ENCODE data around the gene CDH23.

Gene CDH23

GRCh38 chr10:71568896-71569492 is 172.3 kb downstream of the CDH23 start:
- Histone ChIP-seq H3K27ac (ENCODE audit: insufficient read depth, low read depth, low read length, poor library complexity, severe bottlenecking) (no peak overlapping the region), H3K4me1 (ENCODE audit: control insufficient read depth, insufficient read depth, low read length) (peaks cover 15% of the 10 kb centered on the region), H3K27me3 (ENCODE audit: control insufficient read depth, insufficient read depth, low read length, poor library complexity, severe bottlenecking) (no peaks in the 10 kb centered on the region), H3K4me3 (ENCODE audit: insufficient read depth, low read depth, low read length) (no peak overlapping the region), H3K9me3 (ENCODE audit: control insufficient read depth, low read length) (no peaks in the 10 kb centered on the region), H3K36me3 (ENCODE audit: control insufficient read depth, insufficient read depth, low read length) (no peaks in the 10 kb centered on the region)
- 83 to 86% methylated on average over 5 of the region's 5 CpGs for WGBS, 2 experiments

GRCh38 chr10:71569775-71570588 is 173.3 kb downstream of the CDH23 start:
- Histone ChIP-seq H3K36me3 (ENCODE audit: control insufficient read depth, insufficient read depth, low read length) (no peaks in the 10 kb centered on the region), H3K27ac (ENCODE audit: insufficient read depth, low read depth, low read length, poor library complexity, severe bottlenecking) (no peak overlapping the region), H3K9me3 (ENCODE audit: control insufficient read depth, low read length) (no peaks in the 10 kb centered on the region), H3K4me1 (ENCODE audit: control insufficient read depth, insufficient read depth, low read length) (peaks cover 22% of the 10 kb centered on the region), H3K27me3 (ENCODE audit: control insufficient read depth, insufficient read depth, low read length, poor library complexity, severe bottlenecking) (no peaks in the 10 kb centered on the region), H3K4me3 (ENCODE audit: insufficient read depth, low read depth, low read length) (no peak overlapping the region)
- WGBS, 2 experiments, result 69% methylated on average over 6 of the region's 6 CpGs

- no peak overlapping the region for H3K27ac ChIP-seq (ENCODE audit: insufficient read depth, low read depth, low read length, poor library complexity, severe bottlenecking)
- no peak overlapping the region for H3K4me3 ChIP-seq (ENCODE audit: insufficient read depth, low read depth, low read length)
- H3K36me3 ChIP-seq (ENCODE audit: control insufficient read depth, insufficient read depth, low read length), result no peaks in the 10 kb centered on the region
- WGBS, 2 experiments, result 93 to 96% methylated on average over 15 of the region's 15 CpGs
- H3K9me3 ChIP-seq (ENCODE audit: control insufficient read depth, low read length), result no peaks in the 10 kb centered on the region
- H3K4me1 ChIP-seq (ENCODE audit: control insufficient read depth, insufficient read depth, low read length), result peaks cover 37% of the 10 kb centered on the region
- H3K27me3 ChIP-seq (ENCODE audit: control insufficient read depth, insufficient read depth, low read length, poor library complexity, severe bottlenecking), result no peaks in the 10 kb centered on the region
Measured at GRCh38 chr10:71571460-71572175, 174.9 kb downstream of the CDH23 start.

GRCh38 chr10:71572962-71573361 is 176.2 kb downstream of the CDH23 start:
- H3K4me1 ChIP-seq (ENCODE audit: control insufficient read depth, insufficient read depth, low read length), result peaks cover 33% of the 10 kb centered on the region
- no peaks in the 10 kb centered on the region for H3K9me3 ChIP-seq (ENCODE audit: control insufficient read depth, low read length)
- H3K36me3 ChIP-seq (ENCODE audit: control insufficient read depth, insufficient read depth, low read length), result no peaks in the 10 kb centered on the region
- no peaks in the 10 kb centered on the region for H3K27me3 ChIP-seq (ENCODE audit: control insufficient read depth, insufficient read depth, low read length, poor library complexity, severe bottlenecking)
- 91 to 93% methylated on average over 8 of the region's 8 CpGs for WGBS, 2 experiments
- no peak overlapping the region for H3K27ac ChIP-seq (ENCODE audit: insufficient read depth, low read depth, low read length, poor library complexity, severe bottlenecking)
- no peak overlapping the region for H3K4me3 ChIP-seq (ENCODE audit: insufficient read depth, low read depth, low read length)

GRCh38 chr10:71573562-71574518 is 177.1 kb downstream of the CDH23 start:
- H3K4me3 ChIP-seq (ENCODE audit: insufficient read depth, low read depth, low read length), result no peak overlapping the region
- H3K9me3 ChIP-seq (ENCODE audit: control insufficient read depth, low read length), result no peaks in the 10 kb centered on the region
- no peaks in the 10 kb centered on the region for H3K27me3 ChIP-seq (ENCODE audit: control insufficient read depth, insufficient read depth, low read length, poor library complexity, severe bottlenecking)
- no peaks in the 10 kb centered on the region for H3K36me3 ChIP-seq (ENCODE audit: control insufficient read depth, insufficient read depth, low read length)
- peaks cover 33% of the 10 kb centered on the region for H3K4me1 ChIP-seq (ENCODE audit: control insufficient read depth, insufficient read depth, low read length)
- H3K27ac ChIP-seq (ENCODE audit: insufficient read depth, low read depth, low read length, poor library complexity, severe bottlenecking), result no peak overlapping the region
- 86 to 89% methylated on average over 21 to 22 of the region's 22 CpGs for WGBS, 2 experiments

GRCh38 chr10:71575451-71575850 is 178.7 kb downstream of the CDH23 start:
- no peak overlapping the region for H3K4me3 ChIP-seq (ENCODE audit: insufficient read depth, low read depth, low read length)
- no peak overlapping the region for H3K27ac ChIP-seq (ENCODE audit: insufficient read depth, low read depth, low read length, poor library complexity, severe bottlenecking)
- WGBS, 2 experiments, result 88 to 90% methylated on average over 14 of the region's 14 CpGs
- no peaks in the 10 kb centered on the region for H3K36me3 ChIP-seq (ENCODE audit: control insufficient read depth, insufficient read depth, low read length)
- no peaks in the 10 kb centered on the region for H3K27me3 ChIP-seq (ENCODE audit: control insufficient read depth, insufficient read depth, low read length, poor library complexity, severe bottlenecking)
- peaks cover 29% of the 10 kb centered on the region for H3K4me1 ChIP-seq (ENCODE audit: control insufficient read depth, insufficient read depth, low read length)
- no peaks in the 10 kb centered on the region for H3K9me3 ChIP-seq (ENCODE audit: control insufficient read depth, low read length)

- Histone ChIP-seq H3K36me3 (ENCODE audit: control insufficient read depth, insufficient read depth, low read length) (no peaks in the 10 kb centered on the region), H3K27ac (ENCODE audit: insufficient read depth, low read depth, low read length, poor library complexity, severe bottlenecking) (no peak overlapping the region), H3K4me1 (ENCODE audit: control insufficient read depth, insufficient read depth, low read length) (peaks cover 29% of the 10 kb centered on the region), H3K9me3 (ENCODE audit: control insufficient read depth, low read length) (no peaks in the 10 kb centered on the region), H3K27me3 (ENCODE audit: control insufficient read depth, insufficient read depth, low read length, poor library complexity, severe bottlenecking) (no peaks in the 10 kb centered on the region), H3K4me3 (ENCODE audit: insufficient read depth, low read depth, low read length) (no peak overlapping the region)
- WGBS, 2 experiments, result 68 to 71% methylated on average over 16 of the region's 16 CpGs
Measured at GRCh38 chr10:71575934-71576801, 179.4 kb downstream of the CDH23 start.

- 94 to 96% methylated on average over 9 of the region's 9 CpGs for WGBS, 2 experiments
- H3K27ac ChIP-seq (ENCODE audit: insufficient read depth, low read depth, low read length, poor library complexity, severe bottlenecking), result no peak overlapping the region
- H3K36me3 ChIP-seq (ENCODE audit: control insufficient read depth, insufficient read depth, low read length), result no peaks in the 10 kb centered on the region
- peaks cover 29% of the 10 kb centered on the region for H3K4me1 ChIP-seq (ENCODE audit: control insufficient read depth, insufficient read depth, low read length)
- H3K27me3 ChIP-seq (ENCODE audit: control insufficient read depth, insufficient read depth, low read length, poor library complexity, severe bottlenecking), result no peaks in the 10 kb centered on the region
- no peaks in the 10 kb centered on the region for H3K9me3 ChIP-seq (ENCODE audit: control insufficient read depth, low read length)
- H3K4me3 ChIP-seq (ENCODE audit: insufficient read depth, low read depth, low read length), result no peak overlapping the region
Measured at GRCh38 chr10:71576842-71577241, 180.1 kb downstream of the CDH23 start.

GRCh38 chr10:71577345-71577744 is 180.6 kb downstream of the CDH23 start:
- no peak overlapping the region for H3K27ac ChIP-seq (ENCODE audit: insufficient read depth, low read depth, low read length, poor library complexity, severe bottlenecking)
- peaks cover 29% of the 10 kb centered on the region for H3K4me1 ChIP-seq (ENCODE audit: control insufficient read depth, insufficient read depth, low read length)
- H3K4me3 ChIP-seq (ENCODE audit: insufficient read depth, low read depth, low read length), result no peak overlapping the region
- H3K9me3 ChIP-seq (ENCODE audit: control insufficient read depth, low read length), result no peaks in the 10 kb centered on the region
- 94 to 95% methylated on average over 8 of the region's 8 CpGs for WGBS, 2 experiments
- no peaks in the 10 kb centered on the region for H3K27me3 ChIP-seq (ENCODE audit: control insufficient read depth, insufficient read depth, low read length, poor library complexity, severe bottlenecking)
- H3K36me3 ChIP-seq (ENCODE audit: control insufficient read depth, insufficient read depth, low read length), result no peaks in the 10 kb centered on the region

All from ectodermal cell (in vitro differentiated cells).